ENCODE measurements around the gene HSPA6.
"Not testable (repeated sequence)": the region's sequence is repeated elsewhere in the genome, so short reads cannot be mapped to it uniquely, and the experiment has no call there.

The HSPA6 gene

GRCh38 chr1:161563522-161563921 lies 39.2 kb downstream of the HSPA6 start:
- not testable (repeated sequence) for DNase-seq

GRCh38 chr1:161566602-161566960 lies 42.2 kb downstream of the HSPA6 start:
- DNase-seq, result not testable (repeated sequence)

- not testable (repeated sequence) for DNase-seq
Observed at GRCh38 chr1:161571703-161572102, 47.4 kb downstream of the HSPA6 start.
